Measurements from ENCODE around the gene NR2F1.

The NR2F1 gene

DNA sequence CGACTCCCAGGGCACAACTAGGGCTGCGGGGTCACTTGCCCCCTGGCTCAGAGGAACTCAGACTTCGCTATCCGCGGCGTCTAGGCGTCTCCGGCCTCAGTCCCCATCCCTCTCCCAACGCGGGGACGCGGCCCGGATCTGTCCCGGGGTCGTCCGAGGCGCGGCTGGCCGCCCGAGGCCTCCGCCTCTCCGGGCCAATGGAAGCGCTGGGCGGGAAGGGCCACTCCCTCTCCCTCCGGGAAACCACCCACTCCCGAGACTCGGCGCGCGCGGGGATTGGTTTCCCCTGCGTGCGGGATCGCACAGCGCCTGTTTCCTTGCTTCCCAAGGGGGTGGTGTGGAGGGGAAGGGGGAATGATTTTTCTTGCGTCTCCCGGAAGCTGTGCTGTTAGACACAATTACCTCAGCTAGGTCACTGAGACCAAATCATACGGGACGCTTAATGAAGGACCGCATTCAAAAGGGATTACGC is 38.3 kb downstream of the NR2F1 start:
- no peak for DNase-seq (ENCODE audit: low read depth)
- peak overlapping the region; percentile 63 for H3K4me3 ChIP-seq (ENCODE audit: low read depth, low read length)
- TF ChIP-seq CTCF (IDR thresholded peaks at IDR 0.05; ENCODE audit: low read depth, low read length, missing control alignments) = no peak
- in situ Hi-C loops (cut with HindIII; ENCODE audit: low sequenced_read_pairs) = no loop called here

DNA sequence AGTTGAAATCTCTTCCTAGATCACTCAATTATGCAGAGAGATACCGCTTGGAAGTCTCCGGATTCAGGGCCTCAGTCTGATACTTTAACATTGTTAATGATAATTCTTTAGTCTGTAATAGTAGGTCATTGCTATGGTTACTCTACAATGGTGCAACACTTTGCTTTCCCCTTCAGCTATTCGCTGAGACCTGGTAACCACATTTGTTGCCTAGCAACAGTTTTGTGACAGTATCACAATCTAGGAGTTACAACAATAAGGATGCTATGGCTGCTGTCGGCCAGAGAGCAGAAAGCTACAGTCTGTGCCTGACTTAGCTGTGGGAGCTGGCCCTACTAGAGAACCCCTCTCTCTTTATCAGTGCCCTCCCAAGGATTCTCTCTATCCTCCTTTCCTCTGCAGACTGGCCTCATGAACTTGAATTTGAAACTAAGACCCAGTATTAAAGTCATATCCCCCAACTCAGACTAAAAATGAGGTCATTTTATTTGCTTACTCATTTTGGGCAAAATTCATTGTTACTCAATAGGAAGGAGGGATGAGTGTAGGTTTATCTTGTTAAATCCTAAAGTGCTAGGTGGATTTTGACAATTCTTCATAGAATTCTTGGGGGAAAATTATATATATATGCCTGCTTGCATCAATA is 39.3 kb downstream of the NR2F1 start:
- no peak for DNase-seq (ENCODE audit: low read depth)

GRCh38 chr5:93623153-93623552 is 40.1 kb downstream of the NR2F1 start:
- TF ChIP-seq CTCF (IDR thresholded peaks at IDR 0.05; ENCODE audit: low read depth, low read length, missing control alignments) = no peak
- in situ Hi-C loops (cut with HindIII; ENCODE audit: low sequenced_read_pairs) = no loop called here
- no peak overlapping the region for H3K4me3 ChIP-seq (ENCODE audit: low read depth, low read length)
- DNase-seq (ENCODE audit: low read depth) = no peak

More for the DNA sequence above, 39.3 kb downstream of the NR2F1 start:
- TF ChIP-seq CTCF (IDR thresholded peaks at IDR 0.05; ENCODE audit: low read depth, low read length, missing control alignments) = no peak
- in situ Hi-C loops (cut with HindIII; ENCODE audit: low sequenced_read_pairs) = no loop called here
- no peak overlapping the region for H3K4me3 ChIP-seq (ENCODE audit: low read depth, low read length)

DNA sequence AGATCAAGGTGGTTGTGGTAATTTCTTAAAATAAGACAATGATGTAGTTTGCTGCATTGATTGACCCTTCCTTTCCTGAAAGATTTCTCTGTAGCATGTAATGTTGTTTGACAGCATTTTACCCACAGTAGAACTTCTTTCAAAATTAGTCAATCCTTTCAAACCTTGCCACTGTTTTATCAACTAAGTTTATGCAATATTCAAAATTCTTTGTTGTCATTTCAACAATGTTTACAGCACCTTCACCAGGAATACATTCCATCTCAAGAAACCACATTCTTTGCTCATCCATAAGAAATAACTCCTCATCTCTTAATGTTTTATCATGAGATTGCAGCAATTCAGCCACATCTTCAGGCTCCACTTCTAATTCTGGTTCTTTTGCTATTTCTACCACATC is 43.8 kb downstream of the NR2F1 start:
- TF ChIP-seq CTCF (IDR thresholded peaks at IDR 0.05; ENCODE audit: low read depth, low read length, missing control alignments) = no peak
- no peak overlapping the region for H3K4me3 ChIP-seq (ENCODE audit: low read depth, low read length)
- no peak for DNase-seq (ENCODE audit: low read depth)
- in situ Hi-C loops (cut with HindIII; ENCODE audit: low sequenced_read_pairs) = no loop called here

DNA sequence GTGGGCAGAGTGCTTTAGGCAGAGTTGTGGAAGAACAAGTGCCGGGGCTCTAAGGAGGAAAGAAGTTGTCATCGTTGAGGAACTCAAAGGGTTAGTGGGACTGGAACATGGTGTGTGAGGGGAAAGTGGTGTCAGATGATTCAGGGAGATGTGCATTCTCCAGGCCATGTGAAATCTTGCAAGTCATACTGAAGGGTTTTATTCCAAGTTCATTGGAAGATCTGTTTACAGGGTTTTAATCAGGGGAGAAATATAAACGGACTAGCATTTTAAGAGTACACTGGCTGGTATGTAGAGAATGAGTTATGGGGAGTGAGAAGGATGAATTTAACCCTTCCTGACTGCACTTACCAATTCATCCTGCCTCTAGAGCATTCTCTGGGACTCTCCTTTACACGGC is 49.3 kb downstream of the NR2F1 start:
- in situ Hi-C loops (cut with HindIII; ENCODE audit: low sequenced_read_pairs) = no loop called here
- no peak overlapping the region for H3K4me3 ChIP-seq (ENCODE audit: low read depth, low read length)
- no peak for TF ChIP-seq CTCF (IDR thresholded peaks at IDR 0.05; ENCODE audit: low read depth, low read length, missing control alignments)

DNA sequence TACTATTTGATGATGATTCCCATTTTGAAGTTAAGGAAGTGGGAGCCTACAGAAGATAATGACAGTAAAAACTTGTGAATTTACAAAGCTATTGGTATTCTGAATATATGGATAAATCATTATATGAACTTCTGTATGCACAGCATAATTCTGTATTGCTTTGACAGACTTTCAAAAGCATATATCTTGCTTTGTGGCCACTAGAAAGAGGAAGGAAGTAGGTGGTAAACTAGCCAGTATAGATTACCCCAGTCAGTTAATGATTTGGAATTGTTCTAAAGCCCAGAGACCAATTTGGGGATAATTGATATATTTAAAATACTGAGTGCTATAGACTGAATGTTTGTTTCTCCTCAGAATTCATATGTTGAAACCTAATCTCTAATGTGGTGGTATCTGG is 53.0 kb downstream of the NR2F1 start:
- no peak for DNase-seq (ENCODE audit: low read depth)
- H3K4me3 ChIP-seq (ENCODE audit: low read depth, low read length) = no peak overlapping the region
- in situ Hi-C loops (cut with HindIII; ENCODE audit: low sequenced_read_pairs) = no loop called here
- TF ChIP-seq CTCF (IDR thresholded peaks at IDR 0.05; ENCODE audit: low read depth, low read length, missing control alignments) = no peak

More for the DNA sequence above, 49.3 kb downstream of the NR2F1 start:
- DNase-seq (ENCODE audit: low read depth) = no peak
